GM18499 (cell line): ENCODE data around the gene BLOC1S5.

Experiments
- ATAC-seq: cut with Tn5 transposase; IDR thresholded peaks from one replicate; pipeline ENCODE4 v1.9.1; 2021; ENCODE audit warnings: moderate number of reproducible peaks; ENCODE audit not compliant: insufficient read depth, unreplicated experiment

BLOC1S5 gene

GRCh38 chr6:8063761-8064637 lies at the start of gene BLOC1S5:
BLOC1S5 (minus strand) TSS chr6:8064389; CDS start chr6:8064376, 13 bp downstream.
- ATAC-seq: peak; percentile 80

DNA sequence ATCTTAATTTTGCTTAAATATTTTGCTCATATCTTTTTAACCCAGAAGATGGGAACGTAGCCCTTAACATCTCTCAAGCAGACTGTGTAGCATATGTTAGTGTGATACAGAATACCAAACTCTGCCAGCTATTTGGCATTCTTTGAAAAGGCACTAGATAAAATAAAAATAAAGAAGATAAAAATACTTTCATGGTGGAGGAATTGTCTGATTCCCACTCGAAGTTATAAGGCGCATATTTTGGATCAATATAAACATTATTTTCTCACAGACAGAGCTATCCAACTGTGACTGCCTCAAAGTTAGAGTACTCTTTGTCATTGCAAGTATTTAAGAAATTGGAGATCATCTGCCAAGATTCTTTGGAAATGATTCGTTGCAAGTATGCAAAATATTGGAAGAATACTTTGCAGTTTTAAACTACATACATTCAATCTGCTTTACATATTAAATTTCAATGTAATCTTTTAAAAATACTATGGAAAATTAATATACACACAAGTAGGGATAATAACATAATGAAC lies 49.0 kb upstream of the BLOC1S5 start:
- ATAC-seq: no peak

DNA sequence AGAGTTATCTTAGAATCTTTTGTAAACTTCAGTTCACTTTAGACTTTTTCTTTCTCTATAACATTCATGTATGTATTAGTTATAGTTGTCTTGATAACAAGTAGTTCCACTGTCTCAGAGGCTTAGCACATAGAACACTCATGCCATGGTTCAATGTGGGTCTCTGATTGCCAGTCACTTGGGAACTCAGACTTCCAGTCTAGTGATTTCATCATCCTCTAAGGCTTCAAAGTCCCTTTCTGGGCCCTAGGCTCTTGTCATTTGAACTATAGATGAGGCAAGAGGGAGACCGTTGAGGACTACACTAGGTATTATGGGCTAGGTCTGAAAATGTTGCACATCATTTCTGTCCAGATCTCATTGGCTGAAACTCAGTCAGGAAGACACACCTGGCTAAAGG lies 46.5 kb upstream of the BLOC1S5 start:
- no peak for ATAC-seq

GRCh38 chr6:8110117-8110721 lies 46.0 kb upstream of the BLOC1S5 start:
- peak; percentile 54 for ATAC-seq

DNA sequence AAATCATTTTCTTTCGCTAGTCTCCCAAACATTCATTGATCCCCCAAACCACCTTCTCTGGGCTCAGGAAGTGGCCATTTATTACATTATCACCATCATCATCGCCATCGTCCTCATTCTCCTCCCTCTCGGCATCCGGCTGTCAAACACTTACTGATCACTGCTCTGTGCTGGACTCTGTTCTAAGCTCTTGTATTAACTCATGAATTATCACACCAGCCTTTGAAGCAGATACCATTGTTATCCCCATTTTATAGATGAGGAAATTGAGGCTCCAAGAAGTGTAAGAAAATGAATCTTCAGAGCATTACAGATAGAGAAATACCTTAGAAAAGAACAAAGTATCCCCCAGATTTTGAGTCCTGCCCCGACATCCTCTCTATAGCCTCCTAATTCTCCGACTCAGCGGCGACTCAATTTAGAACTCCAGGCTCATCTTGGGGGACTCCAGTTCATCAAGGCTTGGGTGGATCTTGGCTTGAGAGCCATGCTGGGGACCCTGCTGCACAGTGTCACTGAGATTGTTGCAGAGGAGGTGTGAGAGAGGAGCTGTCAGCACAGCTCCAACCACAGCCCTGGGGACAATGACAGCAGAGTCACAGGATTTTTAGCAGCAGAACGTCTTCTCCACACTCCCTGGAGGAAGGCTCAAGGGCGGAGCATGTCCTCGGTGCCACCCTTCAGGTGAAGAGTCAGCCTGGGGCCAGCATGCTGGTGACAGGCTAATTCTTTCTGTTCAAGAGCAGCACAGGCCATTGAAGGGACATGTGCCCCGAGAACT lies 44.8 kb upstream of the BLOC1S5 start:
- no peak for ATAC-seq

GRCh38 chr6:8108031-8108660 lies 44.0 kb upstream of the BLOC1S5 start:
- no peak for ATAC-seq

GRCh38 chr6:8105791-8106190 lies 41.6 kb upstream of the BLOC1S5 start:
- ATAC-seq: no peak

DNA sequence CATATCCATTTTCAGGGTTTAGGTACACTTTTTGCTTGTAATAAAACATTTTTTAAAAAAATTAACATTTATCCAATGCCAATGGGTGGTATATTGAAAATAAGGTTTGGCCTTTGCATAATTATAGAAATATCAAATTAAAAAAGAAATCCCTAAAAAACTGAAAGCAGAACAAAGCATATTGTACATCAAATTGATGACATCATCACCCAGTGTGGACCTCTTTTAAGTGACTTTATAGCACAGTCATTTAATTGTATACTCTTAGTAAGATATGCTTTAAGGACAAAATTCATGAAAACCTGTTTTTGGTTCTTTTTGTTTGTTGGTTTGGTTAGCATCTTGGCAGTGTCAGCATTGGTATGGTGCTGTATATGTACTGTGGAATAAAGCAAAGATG lies 39.5 kb upstream of the BLOC1S5 start:
- no peak for ATAC-seq

DNA sequence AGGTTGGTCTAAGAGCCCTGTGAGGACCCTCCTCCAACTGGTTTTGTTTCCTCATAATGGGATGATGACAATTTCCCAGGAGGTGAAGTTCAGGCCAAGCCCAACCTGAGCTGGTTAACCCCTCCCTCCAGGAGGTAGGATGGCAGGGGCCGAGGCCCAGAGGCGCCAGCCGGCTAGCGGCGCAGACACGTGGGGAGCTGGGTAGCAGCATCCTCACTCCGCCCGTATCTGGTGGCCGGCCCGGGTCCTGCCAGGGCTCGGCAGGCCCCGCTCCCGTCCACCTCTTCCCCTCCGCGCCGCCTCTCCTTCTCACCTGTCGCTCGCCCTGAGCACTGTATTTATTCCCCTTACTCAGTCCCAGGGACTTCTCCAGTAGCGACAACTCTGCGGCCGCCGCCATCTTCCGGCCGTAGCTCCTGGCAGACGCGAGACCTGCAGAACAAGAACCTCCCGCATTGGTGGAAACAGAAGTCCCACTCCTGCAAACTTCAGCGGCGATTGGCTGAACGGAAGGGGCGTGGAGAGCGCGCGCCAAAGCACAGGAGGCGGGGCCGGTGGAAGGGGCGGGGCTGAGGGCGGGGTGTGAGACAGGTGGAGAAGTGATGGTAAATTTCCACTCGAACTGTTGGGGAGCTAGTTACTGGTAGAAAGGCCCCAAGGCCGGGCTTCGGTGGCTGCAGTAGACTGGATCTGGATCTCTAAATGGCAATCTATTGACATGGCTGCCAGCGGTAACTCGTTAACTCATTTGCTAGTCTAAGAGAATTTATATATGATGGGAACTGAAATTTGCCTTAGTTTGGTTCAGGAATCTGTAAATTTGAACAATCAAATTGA lies 38.2 kb upstream of the BLOC1S5 start, which contains the start of gene EEF1E1:
Gene EEF1E1 (minus strand): TSS at position 427 of the 837 bp plus-strand sequence. CDS start 27 bp downstream, at position 400.
- peak; percentile 96 for ATAC-seq

DNA sequence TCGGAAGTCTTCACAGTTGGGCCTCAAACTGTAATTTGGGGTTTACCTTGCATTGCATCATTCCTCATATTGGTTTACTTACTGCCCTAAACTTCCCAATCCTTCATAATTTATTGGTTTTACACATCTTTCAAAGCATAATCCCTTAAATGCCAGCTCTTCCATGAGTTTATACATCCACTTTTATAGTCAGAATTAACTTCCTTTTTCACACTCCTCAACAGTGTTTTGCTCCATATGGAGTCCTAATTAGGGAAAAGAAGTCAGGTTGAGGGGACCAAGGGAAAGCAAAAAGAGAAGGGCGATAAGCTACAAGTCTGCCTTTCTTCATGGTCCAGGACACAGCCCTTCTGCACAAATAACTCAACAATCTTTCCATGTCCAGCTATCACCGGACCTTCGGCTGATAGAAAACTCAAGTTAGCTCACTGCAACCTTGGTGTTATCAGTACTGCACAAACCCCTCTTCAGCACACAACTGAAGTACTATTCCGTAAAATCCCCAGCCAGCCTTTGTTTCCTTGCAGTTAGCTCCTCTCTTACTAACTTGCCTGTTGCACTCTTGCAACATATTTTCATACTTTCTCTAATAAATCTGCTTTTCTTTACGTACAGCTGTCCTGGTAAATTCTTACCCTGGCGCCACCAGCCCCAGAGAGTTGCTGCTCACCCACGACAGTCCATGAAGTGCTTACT lies 36.1 kb upstream of the BLOC1S5 start:
- ATAC-seq: no peak

- no peak for ATAC-seq
These were observed 26.5 kb upstream of the BLOC1S5 start for GRCh38 chr6:8090650-8091049.

DNA sequence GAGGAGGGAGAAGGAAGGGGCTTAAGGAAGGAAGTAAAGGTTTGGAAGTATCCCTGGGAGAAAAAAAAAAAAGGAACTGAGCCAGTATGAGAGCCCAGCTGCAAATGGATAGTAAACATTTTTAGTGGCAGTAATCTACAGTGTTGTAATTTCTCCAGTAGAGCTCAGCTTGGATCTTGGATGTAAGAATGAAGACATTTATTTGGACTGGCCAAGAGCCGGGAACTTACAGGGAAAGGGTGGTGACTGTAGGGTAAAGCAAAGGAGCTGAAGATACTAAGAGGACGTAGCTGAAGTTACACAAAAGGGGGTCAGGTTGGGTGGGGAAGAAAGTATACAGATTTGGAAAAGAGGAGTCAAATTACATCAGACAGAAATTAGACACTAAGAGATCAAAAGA lies 24.7 kb upstream of the BLOC1S5 start:
- no peak for ATAC-seq

DNA sequence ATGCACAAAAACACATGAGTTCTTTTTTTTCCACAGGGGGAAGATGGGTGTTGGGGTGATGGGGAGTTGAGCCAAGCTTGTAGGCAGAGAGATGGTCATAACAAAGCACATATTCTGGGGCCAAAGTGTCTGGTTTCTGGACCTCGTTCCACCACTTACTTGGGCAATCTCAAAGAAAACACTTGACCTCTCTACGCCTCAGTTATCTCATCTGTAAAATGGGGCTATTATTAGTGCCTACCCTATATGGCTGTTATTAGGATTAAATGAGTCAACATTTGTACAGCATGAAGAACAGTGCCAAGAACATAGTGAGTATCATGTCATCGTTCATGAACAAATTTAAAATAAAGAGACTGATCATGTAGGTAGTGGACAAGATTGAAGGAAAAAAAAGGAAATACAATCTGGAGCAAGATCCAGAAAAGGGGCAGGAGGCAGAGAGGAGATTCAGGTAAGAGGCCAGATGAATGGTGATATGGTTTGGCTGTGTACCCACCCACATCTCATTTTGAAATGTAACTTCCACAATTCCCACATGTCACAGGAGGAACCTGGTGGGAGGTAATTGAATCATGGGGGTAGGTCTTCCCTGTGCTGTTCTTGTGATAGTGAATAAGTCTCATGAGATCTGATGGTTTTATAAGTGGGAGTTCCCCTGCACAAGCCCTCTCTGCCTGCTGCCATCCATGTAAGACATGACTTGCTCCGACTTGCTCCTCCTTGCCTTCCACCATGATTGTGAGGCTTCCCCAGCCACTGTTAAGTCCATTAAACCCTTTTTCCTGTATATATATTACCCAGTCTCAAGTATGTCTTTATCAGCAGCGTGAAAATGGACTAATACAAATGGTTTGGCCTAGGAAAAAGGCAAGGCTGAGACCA lies 23.9 kb upstream of the BLOC1S5 start:
- no peak for ATAC-seq

- no peak for ATAC-seq
These were observed 22.6 kb upstream of the BLOC1S5 start for GRCh38 chr6:8086755-8087306.

DNA sequence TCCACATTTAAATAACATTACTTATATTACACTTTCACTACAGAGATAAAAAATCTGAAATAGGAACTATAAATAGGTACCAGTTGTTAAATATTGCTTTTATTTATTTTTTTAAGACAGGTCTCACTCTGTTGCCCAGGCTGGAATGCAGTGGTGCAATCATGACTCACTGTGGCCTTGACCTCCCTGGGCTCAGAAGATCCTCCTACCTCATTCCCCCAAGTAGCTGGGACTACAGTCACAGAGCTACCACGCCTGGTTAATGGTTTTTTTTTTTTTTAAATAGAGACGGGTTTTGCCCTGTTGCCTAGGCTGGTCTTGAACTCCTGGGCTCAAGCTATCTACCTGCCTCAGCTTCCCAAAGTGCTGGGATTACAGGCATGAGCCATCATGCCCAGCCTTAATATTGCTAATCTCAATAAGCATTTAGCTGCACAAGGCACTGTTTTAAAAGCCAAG lies 20.9 kb upstream of the BLOC1S5 start:
- ATAC-seq: no peak

DNA sequence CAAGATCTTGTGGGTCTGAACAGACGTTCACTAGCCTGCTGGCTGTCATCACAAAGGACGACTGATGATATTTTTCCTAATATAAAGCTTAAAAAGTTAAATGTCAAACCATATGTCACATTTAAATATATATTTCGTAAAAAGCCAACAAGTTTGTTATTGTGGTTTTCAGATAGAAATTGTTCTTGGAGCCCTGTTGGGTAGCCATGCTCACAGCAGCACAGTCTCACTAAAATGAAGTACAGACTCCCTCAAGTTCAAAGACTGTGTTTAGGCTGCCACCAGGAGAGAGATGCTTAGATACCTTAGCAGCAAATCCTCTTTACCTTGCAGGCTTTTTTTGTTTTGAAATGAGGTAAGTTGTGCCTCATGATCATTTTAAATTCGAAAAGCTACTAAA lies 20.4 kb upstream of the BLOC1S5 start:
- ATAC-seq: no peak
